GM12875 (cell line): ENCODE measurements around the gene PTDSS2.

Experiments
- H3K4me3 ChIP-seq: one replicate; pipeline ENCODE4 v1.5.1; 2011; ENCODE audit warnings: low read depth, low read length, control low read depth
- CTCF ChIP-seq: IDR thresholded peaks from 2 replicates; pipeline ENCODE4 v1.5.1; 2011; ENCODE audit warnings: low read depth, mild to moderate bottlenecking, control low read depth, inconsistent platforms, low read length, moderate library complexity, borderline replicate concordance; ENCODE audit not compliant: insufficient read depth

PTDSS2 gene

GRCh38 chr11:453564-453963 lies 3.5 kb downstream of the PTDSS2 start:
- no peak for TF ChIP-seq CTCF
- H3K4me3 ChIP-seq = no peak overlapping the region

- TF ChIP-seq CTCF = no peak
- no peak overlapping the region for H3K4me3 ChIP-seq
Measured at GRCh38 chr11:454043-454442, 4.0 kb downstream of the PTDSS2 start.

GRCh38 chr11:454801-455565 lies 4.9 kb downstream of the PTDSS2 start:
- TF ChIP-seq CTCF = no peak
- no peak overlapping the region for H3K4me3 ChIP-seq

GRCh38 chr11:455566-456147 lies 5.6 kb downstream of the PTDSS2 start:
- no peak for TF ChIP-seq CTCF

GRCh38 chr11:456533-456932 lies 6.5 kb downstream of the PTDSS2 start:
- no peak overlapping the region for H3K4me3 ChIP-seq
- no peak for TF ChIP-seq CTCF

More at GRCh38 chr11:455566-456147, 5.6 kb downstream of the PTDSS2 start:
- H3K4me3 ChIP-seq = no peak overlapping the region

- TF ChIP-seq CTCF = no peak
- H3K4me3 ChIP-seq = no peak overlapping the region
Measured at GRCh38 chr11:457111-457760, 7.2 kb downstream of the PTDSS2 start.
